ENCODE results near the gene TGFBR3L. TPM values are rescaled to one million over a fixed set of nuclear protein-coding genes. Genes with fewer than 3 reads are reported as not detected.
A peak's percentile ranks its signal among the peaks of the same experiment; 100 is the strongest.

The TGFBR3L gene
- total RNA-seq, 1 experiment from 2014 or later, result 0.94 TPM

GRCh38 chr19:7899751-7900378 lies 14.8 kb upstream of the TGFBR3L start:
- Mint-ChIP-seq H3K27ac (ENCODE audit: unreplicated experiment) (no peak overlapping the region), H3K4me3 (ENCODE audit: low read depth, unreplicated experiment) (no peak overlapping the region), H3K9me3 (ENCODE audit: low read depth, unreplicated experiment) (no peaks in the 10 kb centered on the region), H3K36me3 (ENCODE audit: insufficient read depth, unreplicated experiment) (peaks cover 24% of the 10 kb centered on the region), H3K4me1 (ENCODE audit: low read depth, unreplicated experiment) (peaks cover 4% of the 10 kb centered on the region), H3K27me3 (ENCODE audit: unreplicated experiment) (no peaks in the 10 kb centered on the region)
- no TSS peak for BruUV-seq (replicated peaks)
- no peak for DNase-seq
- intact Hi-C loops (cut with micrococcal nuclease; ENCODE audit: unreplicated experiment), result no loop called here
- TF ChIP-seq CTCF (IDR thresholded peaks at IDR 0.05; ENCODE audit: unreplicated experiment), result no peak
- CTCF ChIA-PET, result interaction anchor here (0.6 kb wide), 1 partner anchor 149 kb away, joined by 6 read pairs; no protein-coding TSS in a partner anchor

- H3K27ac Mint-ChIP-seq (ENCODE audit: unreplicated experiment), result no peak overlapping the region
- DNase-seq, result no peak
- peaks cover 30% of the 10 kb centered on the region for H3K36me3 Mint-ChIP-seq (ENCODE audit: insufficient read depth, unreplicated experiment)
- no peaks in the 10 kb centered on the region for H3K9me3 Mint-ChIP-seq (ENCODE audit: low read depth, unreplicated experiment)
- H3K4me3 Mint-ChIP-seq (ENCODE audit: low read depth, unreplicated experiment), result no peak overlapping the region
- TF ChIP-seq CTCF (IDR thresholded peaks at IDR 0.05; ENCODE audit: unreplicated experiment), result no peak
- H3K4me1 Mint-ChIP-seq (ENCODE audit: low read depth, unreplicated experiment), result peaks cover 10% of the 10 kb centered on the region
- BruUV-seq (replicated peaks), result no TSS peak
- CTCF ChIA-PET, result no interaction called here
- H3K27me3 Mint-ChIP-seq (ENCODE audit: unreplicated experiment), result no peaks in the 10 kb centered on the region
- intact Hi-C loops (cut with micrococcal nuclease; ENCODE audit: unreplicated experiment), result no loop called here
These were observed 14.2 kb upstream of the TGFBR3L start for GRCh38 chr19:7900401-7900870.

- DNase-seq, result no peak
These were observed 13.7 kb upstream of the TGFBR3L start for GRCh38 chr19:7900931-7901330.

GRCh38 chr19:7901337-7901736 lies 13.3 kb upstream of the TGFBR3L start:
- CTCF ChIA-PET, result no interaction called here
- peaks cover 39% of the 10 kb centered on the region for H3K36me3 Mint-ChIP-seq (ENCODE audit: insufficient read depth, unreplicated experiment)
- no peak for TF ChIP-seq CTCF (IDR thresholded peaks at IDR 0.05; ENCODE audit: unreplicated experiment)
- intact Hi-C loops (cut with micrococcal nuclease; ENCODE audit: unreplicated experiment), result no loop called here
- BruUV-seq (replicated peaks), result TSS peak; percentile 21
- H3K27ac Mint-ChIP-seq (ENCODE audit: unreplicated experiment), result no peak overlapping the region
- H3K4me3 Mint-ChIP-seq (ENCODE audit: low read depth, unreplicated experiment), result no peak overlapping the region
- DNase-seq, result no peak
- no peaks in the 10 kb centered on the region for H3K9me3 Mint-ChIP-seq (ENCODE audit: low read depth, unreplicated experiment)
- H3K4me1 Mint-ChIP-seq (ENCODE audit: low read depth, unreplicated experiment), result peaks cover 16% of the 10 kb centered on the region
- H3K27me3 Mint-ChIP-seq (ENCODE audit: unreplicated experiment), result no peaks in the 10 kb centered on the region

More at GRCh38 chr19:7900931-7901330, 13.7 kb upstream of the TGFBR3L start:
- intact Hi-C loops (cut with micrococcal nuclease; ENCODE audit: unreplicated experiment), result no loop called here
- Mint-ChIP-seq H3K27ac (ENCODE audit: unreplicated experiment) (no peak overlapping the region), H3K4me1 (ENCODE audit: low read depth, unreplicated experiment) (peaks cover 15% of the 10 kb centered on the region), H3K36me3 (ENCODE audit: insufficient read depth, unreplicated experiment) (peaks cover 34% of the 10 kb centered on the region), H3K9me3 (ENCODE audit: low read depth, unreplicated experiment) (no peaks in the 10 kb centered on the region), H3K27me3 (ENCODE audit: unreplicated experiment) (no peaks in the 10 kb centered on the region), H3K4me3 (ENCODE audit: low read depth, unreplicated experiment) (no peak overlapping the region)
- no peak for TF ChIP-seq CTCF (IDR thresholded peaks at IDR 0.05; ENCODE audit: unreplicated experiment)
- no TSS peak for BruUV-seq (replicated peaks)
- CTCF ChIA-PET, result no interaction called here

All from Calu3 (cell line).